Amniotic epithelial cell (primary cell): ENCODE results near the gene GRID1.

Experiments used
- DNase-seq: peaks from one replicate; pipeline ENCODE4 v3.0.0-alpha.2; 2010; ENCODE audit warnings: low read depth

Gene GRID1

GRCh38 chr10:86337121-86337601, 29.4 kb downstream of the GRID1 start:
- DNase-seq, result no peak

GRCh38 chr10:86336341-86336740, 30.3 kb downstream of the GRID1 start:
- no peak for DNase-seq

GRCh38 chr10:86335831-86336230, 30.8 kb downstream of the GRID1 start:
- DNase-seq, result no peak

GRCh38 chr10:86335257-86335656, 31.3 kb downstream of the GRID1 start:
- DNase-seq, result no peak

- no peak for DNase-seq
Measured at GRCh38 chr10:86334488-86335085, 32.0 kb downstream of the GRID1 start.

GRCh38 chr10:86333826-86334487, 32.6 kb downstream of the GRID1 start:
- no peak for DNase-seq

- no peak for DNase-seq
Measured at GRCh38 chr10:86331861-86332260, 34.7 kb downstream of the GRID1 start.

- no peak for DNase-seq
Measured at GRCh38 chr10:86330778-86331763, 35.5 kb downstream of the GRID1 start.

- no peak for DNase-seq
Measured at GRCh38 chr10:86329896-86330680, 36.5 kb downstream of the GRID1 start.

GRCh38 chr10:86329093-86329710, 37.4 kb downstream of the GRID1 start:
- no peak for DNase-seq

GRCh38 chr10:86327954-86328725, 38.5 kb downstream of the GRID1 start:
- no peak for DNase-seq

- no peak for DNase-seq
Measured at GRCh38 chr10:86325158-86325557, 41.4 kb downstream of the GRID1 start.

- no peak for DNase-seq
Measured at GRCh38 chr10:86321568-86321967, 45.0 kb downstream of the GRID1 start.

- no peak for DNase-seq
Measured at GRCh38 chr10:86319676-86320075, 46.9 kb downstream of the GRID1 start.

GRCh38 chr10:86317949-86318725, 48.5 kb downstream of the GRID1 start:
- no peak for DNase-seq

- no peak for DNase-seq
Measured at GRCh38 chr10:86316990-86317389, 49.6 kb downstream of the GRID1 start.

- DNase-seq, result no peak
Measured at GRCh38 chr10:86316274-86316835, 50.2 kb downstream of the GRID1 start.

GRCh38 chr10:86315549-86315942, 51.0 kb downstream of the GRID1 start:
- DNase-seq, result no peak
